Progenitor cell of endocrine pancreas (in vitro differentiated cells): ENCODE data around the gene PGA4. TPM values are rescaled to one million over a fixed set of nuclear protein-coding genes. Genes with fewer than 3 reads are reported as not detected.
A peak's percentile ranks its signal among the peaks of the same experiment; 100 is the strongest.
"Not testable (repeated sequence)": the region's sequence is repeated elsewhere in the genome, so short reads cannot be mapped to it uniquely, and the experiment has no call there.

Experiments
- DNase-seq: peaks from one replicate; pipeline ENCODE4 v3.0.0; 2021; ENCODE audit warnings: low spot score; ENCODE audit not compliant: unreplicated experiment
- H3K27ac Mint-ChIP-seq: 2 replicates; pipeline ENCODE4 v1.8.0; 2021; ENCODE audit warnings: mild to moderate bottlenecking, moderate library complexity, mixed read lengths
- H3K27me3 Mint-ChIP-seq: 2 replicates; pipeline ENCODE4 v1.8.0; 2021; ENCODE audit warnings: mixed read lengths
- H3K36me3 Mint-ChIP-seq: 2 replicates; pipeline ENCODE4 v1.8.0; 2022; ENCODE audit warnings: mixed read lengths; ENCODE audit not compliant: insufficient read depth
- H3K4me1 Mint-ChIP-seq: 2 replicates; pipeline ENCODE4 v1.8.0; 2021; ENCODE audit warnings: low read depth, mixed read lengths
- H3K4me3 Mint-ChIP-seq: 2 replicates; pipeline ENCODE4 v1.8.0; 2021; ENCODE audit warnings: low read depth, mild to moderate bottlenecking, moderate library complexity, mixed read lengths
- H3K9me3 Mint-ChIP-seq: 2 replicates; pipeline ENCODE4 v1.8.0; 2021; ENCODE audit warnings: low read depth, mixed read lengths
- long read RNA-seq: library from polyadenylated mRNA; unstranded; transcript quantifications from one replicate; pipeline ENCODE4 v2.0.0, GENCODE V29; 2020
- total RNA-seq: library from RNA; stranded (reverse); gene quantifications from 2 replicates; pipeline ENCODE4 v1.2.1, GENCODE V29; 2021
- TF ChIP-seq, protein P1 (sequence below): fragments of 200-600 bp; sonication (generic); IDR thresholded peaks from one replicate; pipeline ENCODE4 v1.5.0; 2021; ENCODE audit warnings: antibody characterized with exemption, mild to moderate bottlenecking; ENCODE audit not compliant: unreplicated experiment

PGA4 gene
- 0.36 and 0.81 TPM in 2 replicates for total RNA-seq
- long read RNA-seq = 0 reads

DNA sequence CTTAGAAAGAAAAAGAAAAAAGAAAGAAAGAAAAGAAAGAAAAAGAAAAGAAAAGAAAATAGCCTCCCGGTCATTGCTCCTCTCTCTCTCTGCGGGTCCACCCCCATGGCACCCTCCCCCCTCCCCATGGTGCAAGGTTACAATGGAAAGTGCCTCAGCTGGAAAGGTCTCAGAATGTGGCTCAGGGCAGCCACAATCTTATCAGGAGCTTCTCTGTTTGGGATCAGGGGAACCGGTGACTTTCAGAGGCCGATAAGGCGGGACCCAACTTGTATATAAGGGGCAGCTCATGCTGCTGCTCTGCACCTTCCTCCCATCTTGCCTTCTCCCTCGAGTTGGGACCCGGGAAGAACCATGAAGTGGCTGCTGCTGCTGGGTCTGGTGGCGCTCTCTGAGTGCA, at the start of gene PGA4:
Gene PGA4, plus strand, starts transcription at position 301 of the 400 bp plus-strand sequence. Its CDS starts 54 bp downstream, at position 355.
- H3K36me3 Mint-ChIP-seq, H3K4me3 Mint-ChIP-seq, H3K27ac Mint-ChIP-seq, H3K9me3 Mint-ChIP-seq, DNase-seq, H3K4me1 Mint-ChIP-seq, H3K27me3 Mint-ChIP-seq: not testable (repeated sequence)

DNA sequence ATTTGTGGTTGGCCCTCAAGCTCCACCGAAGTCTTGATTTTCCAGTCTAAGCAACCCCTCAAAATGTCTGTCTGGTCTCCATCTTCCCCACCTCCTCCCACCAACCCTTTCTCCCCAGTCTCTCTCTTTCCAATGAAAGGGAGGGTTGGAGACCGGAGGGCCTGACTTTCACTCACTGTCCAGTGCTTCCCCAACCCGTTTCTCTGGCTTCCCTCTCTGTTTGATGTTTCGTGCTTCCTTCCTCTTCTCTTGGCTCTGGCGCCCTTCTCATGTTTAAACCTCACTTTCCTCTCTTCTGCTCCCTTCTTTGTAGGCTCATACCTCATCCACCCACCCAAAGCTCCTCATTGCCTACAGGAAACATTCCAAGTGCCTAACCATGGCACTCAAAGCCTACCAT, 49.8 kb upstream of the PGA4 start:
- DNase-seq = no peak
- TF ChIP-seq, protein P1, sequence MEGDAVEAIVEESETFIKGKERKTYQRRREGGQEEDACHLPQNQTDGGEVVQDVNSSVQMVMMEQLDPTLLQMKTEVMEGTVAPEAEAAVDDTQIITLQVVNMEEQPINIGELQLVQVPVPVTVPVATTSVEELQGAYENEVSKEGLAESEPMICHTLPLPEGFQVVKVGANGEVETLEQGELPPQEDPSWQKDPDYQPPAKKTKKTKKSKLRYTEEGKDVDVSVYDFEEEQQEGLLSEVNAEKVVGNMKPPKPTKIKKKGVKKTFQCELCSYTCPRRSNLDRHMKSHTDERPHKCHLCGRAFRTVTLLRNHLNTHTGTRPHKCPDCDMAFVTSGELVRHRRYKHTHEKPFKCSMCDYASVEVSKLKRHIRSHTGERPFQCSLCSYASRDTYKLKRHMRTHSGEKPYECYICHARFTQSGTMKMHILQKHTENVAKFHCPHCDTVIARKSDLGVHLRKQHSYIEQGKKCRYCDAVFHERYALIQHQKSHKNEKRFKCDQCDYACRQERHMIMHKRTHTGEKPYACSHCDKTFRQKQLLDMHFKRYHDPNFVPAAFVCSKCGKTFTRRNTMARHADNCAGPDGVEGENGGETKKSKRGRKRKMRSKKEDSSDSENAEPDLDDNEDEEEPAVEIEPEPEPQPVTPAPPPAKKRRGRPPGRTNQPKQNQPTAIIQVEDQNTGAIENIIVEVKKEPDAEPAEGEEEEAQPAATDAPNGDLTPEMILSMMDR = no peak
- Mint-ChIP-seq H3K36me3 (no peaks in the 10 kb centered on the region), H3K4me1 (no peaks in the 10 kb centered on the region), H3K27me3 (peaks cover 17% of the 10 kb centered on the region), H3K9me3 (no peaks in the 10 kb centered on the region), H3K27ac (no peak overlapping the region), H3K4me3 (no peak overlapping the region)

DNA sequence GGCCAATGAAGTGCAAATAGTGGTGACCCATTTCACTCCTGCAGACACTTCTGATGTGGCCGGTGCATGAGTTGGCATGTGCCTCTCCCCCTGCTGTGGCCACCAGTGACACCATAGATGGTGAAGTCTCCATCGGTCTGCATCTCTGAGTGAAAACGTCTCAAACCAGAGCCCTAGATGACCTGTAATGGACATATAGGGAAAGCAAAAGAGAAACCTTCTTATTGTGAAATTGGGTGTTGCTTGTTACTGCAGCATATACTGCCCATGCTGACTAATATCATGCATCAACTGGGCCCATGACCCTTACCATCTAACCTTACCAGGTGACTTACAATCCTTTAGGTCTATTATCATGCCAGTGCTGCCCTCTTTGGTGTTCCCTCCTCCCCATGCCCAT, 49.3 kb upstream of the PGA4 start:
- H3K4me1 Mint-ChIP-seq = no peaks in the 10 kb centered on the region
- H3K27me3 Mint-ChIP-seq = peaks cover 17% of the 10 kb centered on the region
- TF ChIP-seq, protein P1 = no peak
- H3K4me3 Mint-ChIP-seq = no peak overlapping the region
- peak overlapping the region; percentile 50 for H3K27ac Mint-ChIP-seq
- no peaks in the 10 kb centered on the region for H3K9me3 Mint-ChIP-seq
- H3K36me3 Mint-ChIP-seq = no peaks in the 10 kb centered on the region
- DNase-seq = no peak

DNA sequence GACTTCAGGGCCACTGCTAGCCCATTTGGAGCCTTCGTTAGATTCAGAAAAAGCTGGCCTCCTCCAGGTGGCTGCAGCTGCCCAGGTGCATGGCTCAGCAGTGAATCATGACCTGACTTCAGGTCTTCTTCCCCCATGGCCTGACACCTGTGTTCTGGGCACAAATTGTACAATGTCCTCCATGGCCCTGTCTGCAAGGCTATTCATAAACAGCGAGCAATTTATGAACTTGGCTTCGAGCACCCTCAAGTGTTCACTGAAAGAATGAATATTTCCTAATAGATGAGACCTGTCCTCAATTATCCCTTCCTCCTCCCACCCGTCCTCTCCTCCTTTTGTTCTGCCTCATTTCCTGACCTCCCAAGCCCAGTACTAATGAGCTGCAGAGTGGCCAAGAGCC, 48.7 kb upstream of the PGA4 start:
- Mint-ChIP-seq H3K27ac (no peak overlapping the region), H3K27me3 (peaks cover 17% of the 10 kb centered on the region), H3K4me3 (no peak overlapping the region), H3K4me1 (no peaks in the 10 kb centered on the region), H3K36me3 (no peaks in the 10 kb centered on the region), H3K9me3 (no peaks in the 10 kb centered on the region)
- no peak for DNase-seq
- TF ChIP-seq, protein P1 = no peak

DNA sequence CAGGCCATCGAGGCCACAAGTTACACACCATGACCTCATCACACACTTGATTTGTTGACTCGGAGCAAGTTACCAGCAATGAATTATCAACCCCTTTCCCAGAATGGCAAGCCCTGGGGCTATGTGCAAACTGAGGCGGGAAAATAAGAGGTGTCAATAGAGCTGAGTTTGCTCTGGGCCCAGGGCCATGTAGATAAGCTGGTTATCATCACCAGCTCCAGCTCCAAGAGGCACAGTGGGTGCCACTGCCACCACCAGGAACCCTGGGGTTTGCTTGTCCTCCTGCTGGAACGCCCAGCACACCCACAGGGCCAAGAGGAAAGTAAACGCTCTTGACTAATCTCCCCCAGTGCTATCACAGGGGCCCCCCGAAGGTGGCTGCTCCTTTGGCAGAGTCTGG, 47.9 kb upstream of the PGA4 start:
- Mint-ChIP-seq H3K4me1 (no peaks in the 10 kb centered on the region), H3K27me3 (peaks cover 17% of the 10 kb centered on the region), H3K36me3 (no peaks in the 10 kb centered on the region), H3K4me3 (no peak overlapping the region), H3K9me3 (no peaks in the 10 kb centered on the region), H3K27ac (no peak overlapping the region)
- TF ChIP-seq, protein P1 = no peak
- DNase-seq = no peak

DNA sequence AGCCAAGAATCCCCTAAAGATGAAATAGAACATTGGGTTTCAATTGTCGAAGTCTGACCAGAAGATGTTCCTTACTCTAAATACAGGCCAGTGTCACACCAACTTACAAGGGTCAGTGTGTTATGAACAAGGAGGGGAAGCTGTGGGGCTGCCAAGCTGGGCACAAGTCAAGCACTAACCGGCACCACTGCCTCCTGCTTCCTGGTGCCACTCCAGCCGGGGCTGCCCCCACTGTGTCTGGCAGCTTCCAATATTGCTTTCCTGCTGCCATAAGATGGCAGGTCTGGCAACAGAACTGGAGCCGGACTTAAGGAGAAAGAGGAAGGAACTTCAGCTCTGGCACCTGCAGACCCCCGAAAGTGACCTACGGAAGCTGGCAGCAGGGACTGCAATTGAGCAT, 47.2 kb upstream of the PGA4 start:
- Mint-ChIP-seq H3K4me3 (no peak overlapping the region), H3K27me3 (peaks cover 17% of the 10 kb centered on the region), H3K36me3 (no peaks in the 10 kb centered on the region), H3K27ac (no peak overlapping the region), H3K9me3 (no peaks in the 10 kb centered on the region), H3K4me1 (no peaks in the 10 kb centered on the region)
- no peak for DNase-seq
- TF ChIP-seq, protein P1 = no peak
